ENCODE data around the gene SKI.

GRCh38 chr1:2283991-2284895 is 56.1 kb downstream of the SKI start:
- TF ChIP-seq CTCF (IDR thresholded peaks at IDR 0.05; ENCODE audit: low read depth, low read length): no peak
- no peak for TF ChIP-seq MAX (IDR thresholded peaks at IDR 0.05; ENCODE audit: low read depth, low read length)
- TF ChIP-seq POLR2A (IDR thresholded peaks at IDR 0.05; ENCODE audit: extremely low read depth, insufficient read length): no peak
